HCT116 (cell line): ENCODE measurements around the gene DCAF10.
"Not testable (repeated sequence)": the region's sequence is repeated elsewhere in the genome, so short reads cannot be mapped to it uniquely, and the experiment has no call there.

ENCODE experiments used
- CTCF ChIP-seq, 3 experiments: fragments of 200-600 bp in 1 of 3; sonication (generic) in 1 of 3; IDR thresholded peaks in 2 of 3; conservative IDR thresholded peaks in 1 of 3; 2 replicates each; pipeline ENCODE4 v1.5.1; 2012 to 2017; ENCODE audit warnings: low read depth in 2 of 3, low read length in 2 of 3, antibody characterized with exemption in 1 of 3, borderline replicate concordance in 1 of 3, control low read depth in 1 of 3, mild to moderate bottlenecking in 1 of 3, mixed read lengths in 1 of 3, mixed run types in 1 of 3, moderate library complexity in 1 of 3; ENCODE audit not compliant: insufficient read depth in 1 of 3
- EZH2 ChIP-seq: fragments of 200-600 bp; sonication (generic); IDR thresholded peaks from 2 replicates; pipeline ENCODE4 v1.6.1; 2017; ENCODE audit warnings: antibody characterized with exemption, mixed run types
- EZH2phosphoT487 ChIP-seq: fragments of 200-600 bp; IDR thresholded peaks from 2 replicates; pipeline ENCODE4 v1.6.1; 2018; ENCODE audit warnings: antibody characterized with exemption, borderline replicate concordance
- JUND ChIP-seq: IDR thresholded peaks from 2 replicates; pipeline ENCODE4 v1.6.1; 2012
- POLR2A ChIP-seq: IDR thresholded peaks from 2 replicates; pipeline ENCODE4 v1.7.0; 2011; ENCODE audit warnings: borderline replicate concordance; ENCODE audit not compliant: insufficient read depth, insufficient read length; ENCODE audit errors: extremely low read depth
- POLR2AphosphoS5 ChIP-seq: IDR thresholded peaks from 2 replicates; pipeline ENCODE4 v1.6.1; 2011; ENCODE audit warnings: mild to moderate bottlenecking, low read depth, low read length, moderate library complexity
- RAD21 ChIP-seq: IDR thresholded peaks from 2 replicates; pipeline ENCODE4 v1.6.1; 2012; ENCODE audit warnings: low read depth, mild to moderate bottlenecking
- SIN3A ChIP-seq: IDR thresholded peaks from 2 replicates; pipeline ENCODE4 v1.6.1; 2012; ENCODE audit warnings: low read depth
- TF ChIP-seq, protein P1 (sequence below): IDR thresholded peaks from 2 replicates; pipeline ENCODE4 v1.6.1; 2012

GRCh38 chr9:37825174-37825573 is 24.6 kb downstream of the DCAF10 start:
- not testable (repeated sequence) for TF ChIP-seq CTCF (IDR thresholded peaks at IDR 0.05 in 2 of 3, conservative IDR thresholded peaks at IDR 0.05 in 1 of 3; ENCODE audit: borderline replicate concordance in 1 of 3, insufficient read depth in 1 of 3, low read depth in 2 of 3, low read length in 2 of 3); JUND; EZH2; POLR2AphosphoS5; RAD21; POLR2A; EZH2phosphoT487; SIN3A
- TF ChIP-seq, protein P1, sequence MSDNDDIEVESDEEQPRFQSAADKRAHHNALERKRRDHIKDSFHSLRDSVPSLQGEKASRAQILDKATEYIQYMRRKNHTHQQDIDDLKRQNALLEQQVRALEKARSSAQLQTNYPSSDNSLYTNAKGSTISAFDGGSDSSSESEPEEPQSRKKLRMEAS, result not testable (repeated sequence)
